Ovary (tissue), 9 donors: ENCODE measurements around the gene KIF7. TPM values are rescaled to one million over a fixed set of nuclear protein-coding genes. Genes with fewer than 3 reads are reported as not detected.
A peak's percentile ranks its signal among the peaks of the same experiment; 100 is the strongest.

Experiments used
- DNase-seq, 5 donors: peaks; one replicate each; pipeline ENCODE4 v3.0.0-alpha.2; 2019 to 2020
- H3K27ac ChIP-seq, 2 donors: fragments of 200-600 bp; one replicate each; pipeline versions ENCODE4 v1.5.1 to v1.8.0; 2019 to 2022
- H3K27me3 ChIP-seq: fragments of 200-600 bp; one replicate; pipeline ENCODE4 v1.8.0; 2022
- H3K36me3 ChIP-seq: fragments of 200-600 bp; sonication (generic); one replicate; pipeline ENCODE4 v1.5.1; 2019
- H3K4me1 ChIP-seq: one replicate; pipeline ENCODE4 v1.8.1; 2013; ENCODE audit warnings: mild to moderate bottlenecking, moderate library complexity; ENCODE audit not compliant: insufficient read depth
- H3K4me3 ChIP-seq: fragments of 200-600 bp; sonication (generic); one replicate; pipeline ENCODE4 v1.5.1; 2017
- H3K9me3 ChIP-seq, 2 donors: fragments of 200-600 bp in 1 of 2; sonication (generic) in 1 of 2; one replicate each; pipeline versions ENCODE4 v1.5.1 to v1.8.1; 2013 to 2019; ENCODE audit warnings: mild to moderate bottlenecking in 1 of 2, moderate library complexity in 1 of 2
- CTCF ChIP-seq, 3 donors: fragments of 450-650 bp in 2 of 3; fragments of 200-600 bp in 1 of 3; IDR thresholded peaks; one replicate each; pipeline versions ENCODE4 v1.5.1 to v1.8.0; 2016 to 2022; ENCODE audit warnings: antibody characterized with exemption in 3 of 3, mild to moderate bottlenecking in 1 of 3
- EP300 ChIP-seq: sonication (generic); formaldehyde crosslinking; IDR thresholded peaks from one replicate; pipeline ENCODE4 v1.6.1; 2017; ENCODE audit warnings: antibody characterized with exemption
- POLR2A ChIP-seq: fragments of 450-650 bp; IDR thresholded peaks from one replicate; pipeline ENCODE4 v1.6.1; 2017; ENCODE audit warnings: antibody characterized with exemption, mild to moderate bottlenecking, moderate library complexity
- WGBS, 3 donors: extraction: QIAGEN DNeasy Blood & Tissue Kit in 1 of 3; methylation state at CpG; one replicate each; pipeline versions ENCODE4 v1.1.5 to v1.1.7; 2013 to 2017; 5-methylcytosine and 5-hydroxymethylcytosine counted together
- intact Hi-C, 4 donors: fragments of 100-400 bp; cut with DNase I; formaldehyde crosslinking; loops; one replicate each; pipeline versions ENCODE4 v1.11.0 to v1.15.1; 2022 to 2023
- polyA plus RNA-seq, 2 donors: library from polyadenylated mRNA; stranded (reverse); fragments of 200-250 nt in 1 of 2; fragments of 350-450 nt in 1 of 2; fragmentation: Illumina TruSeq in 1 of 2; extraction: RNeasy Lipid Tissue Mini Kit (QIAGEN cat#74804) in 1 of 2; gene quantifications; one replicate each; pipeline ENCODE4 v1.2.3, GENCODE V29; 2013 to 2014
- total RNA-seq, 7 donors: library from RNA; depleted of rRNA in 2 of 7; stranded (reverse); fragments of >200 nt in 2 of 7; fragmentation: NEBNext Ultra II Directional in 3 of 7; extraction: Animal tissue kit (Norgen Biotek cat#: 25700) in 3 of 7; gene quantifications; one replicate each; pipeline versions ENCODE4 v1.1.0 to v1.2.4, GENCODE V29; 2016 to 2023
- donor health status: DM: no; HTN: no; CAD: no; lungs with moderate emphysema.
- donor health status: DM: no; HTN: no; CAD: no.
- donor health status: Bipolar disorder and iron deficiency.
- donor health status: DM: yes; HTN: yes; CAD: no.
- donor health status: DM: no; HTN: no; CAD: no.
- donor health status: DM: yes; HTN: yes; CAD: no.

KIF7 gene
- total and polyA plus RNA-seq, 9 donors = 1.5 to 16.3 (median 10.6) TPM

GRCh38 chr15:89667706-89667960 is 12.4 kb upstream of the KIF7 start:
- H3K4me1 ChIP-seq = peaks cover 13% of the 10 kb centered on the region
- DNase-seq = no peak
- 92 to 95% (median 92%) methylated on average over 7 of the region's 7 CpGs for WGBS, 3 donors

GRCh38 chr15:89666858-89667705 is 11.8 kb upstream of the KIF7 start:
- no peaks in the 10 kb centered on the region for H3K27me3 ChIP-seq
- no peaks in the 10 kb centered on the region for H3K36me3 ChIP-seq
- peak overlapping the region in 1 of 2 donors; percentile 96 for H3K27ac ChIP-seq
- TF ChIP-seq CTCF (IDR thresholded peaks at IDR 0.05) (no peak), POLR2A (no peak), EP300 (no peak)
- H3K4me3 ChIP-seq = no peak overlapping the region
- H3K4me1 ChIP-seq = peaks cover 9% of the 10 kb centered on the region
- 77 to 83% (median 82%) methylated on average over 13 of the region's 13 CpGs for WGBS, 3 donors
- DNase-seq = peak in 1 of 5 donors; percentile 32
- H3K9me3 ChIP-seq = no peaks in the 10 kb centered on the region
- intact Hi-C loops = no loop called here

More at GRCh38 chr15:89667706-89667960, 12.4 kb upstream of the KIF7 start:
- Histone ChIP-seq H3K9me3 (no peaks in the 10 kb centered on the region), H3K27me3 (no peaks in the 10 kb centered on the region), H3K27ac (no peak overlapping the region), H3K36me3 (no peaks in the 10 kb centered on the region), H3K4me3 (no peak overlapping the region)
- no peak for TF ChIP-seq CTCF (IDR thresholded peaks at IDR 0.05)
- no peak for TF ChIP-seq POLR2A
- no peak for TF ChIP-seq EP300
- intact Hi-C loops = no loop called here

GRCh38 chr15:89666184-89666857 is 11.1 kb upstream of the KIF7 start:
- Histone ChIP-seq H3K36me3 (no peaks in the 10 kb centered on the region), H3K27me3 (no peaks in the 10 kb centered on the region), H3K4me3 (no peak overlapping the region), H3K27ac (peak overlapping the region; percentile 79 to 96), H3K9me3 (no peaks in the 10 kb centered on the region), H3K4me1 (peaks cover 7% of the 10 kb centered on the region)
- peak in 1 of 5 donors; percentile 45 for DNase-seq
- intact Hi-C loops = no loop called here
- TF ChIP-seq EP300 (no peak), CTCF (IDR thresholded peaks at IDR 0.05) (no peak), POLR2A (no peak)
- WGBS, 3 donors = 84 to 91% (median 89%) methylated on average over 8 of the region's 8 CpGs

GRCh38 chr15:89665449-89666181 is 10.3 kb upstream of the KIF7 start:
- no peaks in the 10 kb centered on the region for H3K9me3 ChIP-seq
- 1 to 3% (median 2%) methylated on average over 34 to 72 of the region's 72 CpGs for WGBS, 3 donors
- no peaks in the 10 kb centered on the region for H3K36me3 ChIP-seq
- H3K27me3 ChIP-seq = no peaks in the 10 kb centered on the region
- H3K4me3 ChIP-seq = peak overlapping the region; percentile 39
- intact Hi-C loops = no loop called here
- peak; percentile 61 to 80 (median 73) for DNase-seq
- peak overlapping the region; percentile 79 to 96 for H3K27ac ChIP-seq
- H3K4me1 ChIP-seq = peaks cover 7% of the 10 kb centered on the region
- no peak for TF ChIP-seq EP300
- TF ChIP-seq POLR2A = no peak
- TF ChIP-seq CTCF (IDR thresholded peaks at IDR 0.05) = no peak
